Upper lobe of right lung (tissue), 1 donor: ENCODE results near the gene SIK3. TPM values are rescaled to one million over a fixed set of nuclear protein-coding genes. Genes with fewer than 3 reads are reported as not detected.

Experiments used
- ATAC-seq: fragments of 200-7000 bp; cut with Tn5 transposase; one replicate; pipeline ENCODE4 v1.9.1; 2020; ENCODE audit warnings: mild to moderate bottlenecking, moderate library complexity
- DNase-seq: peaks from one replicate; pipeline ENCODE4 v3.0.0-alpha.2; 2020
- H3K27ac ChIP-seq: fragments of 200-600 bp; one replicate; pipeline ENCODE4 v1.8.0; 2022
- H3K27me3 ChIP-seq: fragments of 200-600 bp; one replicate; pipeline ENCODE4 v1.8.0; 2022; ENCODE audit warnings: mild to moderate bottlenecking
- H3K36me3 ChIP-seq: fragments of 200-600 bp; one replicate; pipeline ENCODE4 v1.8.0; 2022
- H3K4me1 ChIP-seq: fragments of 200-600 bp; one replicate; pipeline ENCODE4 v1.8.0; 2022
- H3K4me3 ChIP-seq: fragments of 200-600 bp; one replicate; pipeline ENCODE4 v1.8.0; 2022; ENCODE audit warnings: mild to moderate bottlenecking
- H3K9me3 ChIP-seq: fragments of 200-600 bp; one replicate; pipeline ENCODE4 v1.8.0; 2022
- intact Hi-C: fragments of 100-400 bp; cut with DNase I; formaldehyde crosslinking; loops from one replicate; pipeline ENCODE4 v1.11.0; 2022
- total RNA-seq: library from RNA; stranded (reverse); fragmentation: NEBNext Ultra II Directional; extraction: Animal tissue kit (Norgen Biotek cat#: 25700); gene quantifications from one replicate; pipeline ENCODE4 v1.2.1, GENCODE V29; 2021
- TF ChIP-seq, protein P1 (sequence below): fragments of 200-600 bp; IDR thresholded peaks from one replicate; pipeline ENCODE4 v1.8.0; 2022; ENCODE audit warnings: antibody characterized with exemption
- donor health status: DM: no; HTN: yes; CAD: no; lungs with severe emphysema.

Gene SIK3
- total RNA-seq, 1 donor from 2014 or later, result 37.1 TPM

DNA sequence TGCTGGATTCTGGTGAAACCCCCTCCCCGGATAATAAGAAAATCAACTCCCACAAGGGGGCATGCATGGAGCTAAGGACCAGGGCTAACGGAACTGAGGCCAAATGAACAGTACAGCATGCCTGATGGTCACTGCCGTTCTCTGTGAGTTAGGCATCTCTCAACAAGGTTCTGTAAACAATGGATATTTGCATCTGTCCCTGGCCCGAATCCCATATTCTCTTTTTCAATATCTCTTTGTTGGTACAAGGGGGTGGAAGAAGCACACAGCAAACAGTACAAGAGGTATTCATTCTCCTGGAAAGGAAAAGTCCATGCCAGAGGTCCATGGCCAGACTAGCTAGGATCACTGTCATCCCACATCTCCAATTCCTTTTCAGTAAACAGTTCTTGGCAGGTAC lies 228.6 kb downstream of the SIK3 start:
- DNase-seq (no peak), ATAC-seq (no peak)
- intact Hi-C loops, result no loop called here
- Histone ChIP-seq H3K9me3 (no peaks in the 10 kb centered on the region), H3K4me3 (no peak overlapping the region), H3K4me1 (no peaks in the 10 kb centered on the region), H3K36me3 (peaks cover 89% of the 10 kb centered on the region), H3K27me3 (no peaks in the 10 kb centered on the region), H3K27ac (no peak overlapping the region)
- TF ChIP-seq, protein P1, sequence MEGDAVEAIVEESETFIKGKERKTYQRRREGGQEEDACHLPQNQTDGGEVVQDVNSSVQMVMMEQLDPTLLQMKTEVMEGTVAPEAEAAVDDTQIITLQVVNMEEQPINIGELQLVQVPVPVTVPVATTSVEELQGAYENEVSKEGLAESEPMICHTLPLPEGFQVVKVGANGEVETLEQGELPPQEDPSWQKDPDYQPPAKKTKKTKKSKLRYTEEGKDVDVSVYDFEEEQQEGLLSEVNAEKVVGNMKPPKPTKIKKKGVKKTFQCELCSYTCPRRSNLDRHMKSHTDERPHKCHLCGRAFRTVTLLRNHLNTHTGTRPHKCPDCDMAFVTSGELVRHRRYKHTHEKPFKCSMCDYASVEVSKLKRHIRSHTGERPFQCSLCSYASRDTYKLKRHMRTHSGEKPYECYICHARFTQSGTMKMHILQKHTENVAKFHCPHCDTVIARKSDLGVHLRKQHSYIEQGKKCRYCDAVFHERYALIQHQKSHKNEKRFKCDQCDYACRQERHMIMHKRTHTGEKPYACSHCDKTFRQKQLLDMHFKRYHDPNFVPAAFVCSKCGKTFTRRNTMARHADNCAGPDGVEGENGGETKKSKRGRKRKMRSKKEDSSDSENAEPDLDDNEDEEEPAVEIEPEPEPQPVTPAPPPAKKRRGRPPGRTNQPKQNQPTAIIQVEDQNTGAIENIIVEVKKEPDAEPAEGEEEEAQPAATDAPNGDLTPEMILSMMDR, result no peak

- DNase-seq, result no peak
- H3K4me3 ChIP-seq, result no peak overlapping the region
- H3K36me3 ChIP-seq, result peaks cover 84% of the 10 kb centered on the region
- TF ChIP-seq, protein P1, result no peak
- H3K4me1 ChIP-seq, result no peaks in the 10 kb centered on the region
- H3K27me3 ChIP-seq, result no peaks in the 10 kb centered on the region
- intact Hi-C loops, result no loop called here
- no peak for ATAC-seq
- H3K27ac ChIP-seq, result no peak overlapping the region
- no peaks in the 10 kb centered on the region for H3K9me3 ChIP-seq
These were observed 230.2 kb downstream of the SIK3 start for GRCh38 chr11:116868066-116868465.

GRCh38 chr11:116867619-116868018 lies 230.6 kb downstream of the SIK3 start:
- no peak overlapping the region for H3K27ac ChIP-seq
- intact Hi-C loops, result no loop called here
- H3K4me3 ChIP-seq, result no peak overlapping the region
- TF ChIP-seq, protein P1, result no peak
- H3K4me1 ChIP-seq, result no peaks in the 10 kb centered on the region
- no peaks in the 10 kb centered on the region for H3K27me3 ChIP-seq
- DNase-seq, result no peak
- peaks cover 84% of the 10 kb centered on the region for H3K36me3 ChIP-seq
- H3K9me3 ChIP-seq, result no peaks in the 10 kb centered on the region
- no peak for ATAC-seq

GRCh38 chr11:116866804-116867455 lies 231.3 kb downstream of the SIK3 start:
- Histone ChIP-seq H3K4me1 (no peaks in the 10 kb centered on the region), H3K27me3 (no peaks in the 10 kb centered on the region), H3K9me3 (no peaks in the 10 kb centered on the region), H3K36me3 (peaks cover 86% of the 10 kb centered on the region), H3K27ac (no peak overlapping the region), H3K4me3 (no peak overlapping the region)
- TF ChIP-seq, protein P1, result no peak
- intact Hi-C loops, result no loop called here
- ATAC-seq (no peak), DNase-seq (no peak)

DNA sequence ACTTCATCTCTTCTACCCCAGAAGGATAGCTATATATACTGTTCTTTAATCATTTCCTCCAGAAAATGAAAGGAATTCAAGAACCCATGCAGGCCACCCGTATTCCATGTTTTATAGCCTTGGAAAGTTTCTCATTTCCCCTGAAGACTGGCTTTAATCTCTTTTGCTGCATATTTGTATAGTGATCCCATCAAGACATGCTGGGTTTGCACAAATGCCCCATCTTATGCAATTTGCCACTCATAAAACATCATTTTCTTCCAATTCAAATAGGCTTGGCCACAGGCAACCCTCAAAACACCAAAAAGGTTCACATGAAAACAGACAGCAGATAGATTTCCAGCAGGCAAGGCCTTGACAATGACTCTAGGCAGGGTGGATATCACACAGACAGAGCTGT lies 232.5 kb downstream of the SIK3 start:
- intact Hi-C loops, result no loop called here

More for the DNA sequence above, 232.5 kb downstream of the SIK3 start:
- no peaks in the 10 kb centered on the region for H3K9me3 ChIP-seq
- H3K27me3 ChIP-seq, result no peaks in the 10 kb centered on the region
- peaks cover 94% of the 10 kb centered on the region for H3K36me3 ChIP-seq
- TF ChIP-seq, protein P1, result no peak
- no peak overlapping the region for H3K27ac ChIP-seq
- DNase-seq, result no peak
- no peak overlapping the region for H3K4me3 ChIP-seq
- no peak for ATAC-seq
- H3K4me1 ChIP-seq, result no peaks in the 10 kb centered on the region
